NCI-H2196 (cell line): ENCODE data around the gene F12.
"Not testable (repeated sequence)": the region's sequence is repeated elsewhere in the genome, so short reads cannot be mapped to it uniquely, and the experiment has no call there.

Experiments used
- DNase-seq: peaks from one replicate; lab custom pipeline; 2025; ENCODE audit not compliant: unreplicated experiment; lab: John Stamatoyannopoulos, UW

F12 gene

DNA sequence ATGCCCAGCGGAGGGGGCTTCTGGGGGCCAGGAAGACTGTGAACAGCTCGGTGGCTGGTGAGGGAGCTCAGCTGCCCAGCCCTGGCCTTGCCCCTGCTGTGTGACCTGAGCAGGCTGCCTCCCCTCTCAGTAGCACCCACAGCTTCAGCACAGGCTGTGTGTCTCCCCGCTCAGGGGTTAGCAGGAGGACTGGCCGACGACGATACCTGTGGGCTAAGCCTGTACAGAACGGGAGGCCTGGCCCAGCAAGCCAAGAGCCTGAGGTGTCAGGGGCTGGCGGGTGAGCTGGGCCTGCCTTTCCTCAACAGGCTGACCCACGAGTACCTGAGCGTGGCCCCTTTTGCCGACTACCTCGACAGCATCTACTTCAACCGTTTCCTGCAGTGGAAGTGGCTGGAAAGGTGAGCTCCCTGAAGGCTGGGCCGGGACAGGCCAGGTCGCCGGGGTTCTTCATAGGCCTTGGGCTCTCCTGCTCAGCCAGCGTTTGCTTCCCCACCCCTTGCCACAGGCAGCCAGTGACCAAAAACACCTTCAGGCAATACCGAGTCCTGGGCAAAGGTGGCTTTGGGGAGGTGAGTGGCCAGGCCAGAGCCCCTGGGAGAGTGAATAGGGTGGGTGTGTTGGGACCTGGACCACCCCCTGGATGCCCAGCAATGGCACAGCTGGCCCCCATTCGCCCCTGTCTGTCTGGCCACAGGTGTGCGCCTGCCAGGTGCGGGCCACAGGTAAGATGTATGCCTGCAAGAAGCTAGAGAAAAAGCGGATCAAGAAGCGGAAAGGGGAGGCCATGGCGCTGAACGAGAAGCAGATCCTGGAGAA, 23.7 kb upstream of the F12 start:
- DNase-seq: no peak

DNA sequence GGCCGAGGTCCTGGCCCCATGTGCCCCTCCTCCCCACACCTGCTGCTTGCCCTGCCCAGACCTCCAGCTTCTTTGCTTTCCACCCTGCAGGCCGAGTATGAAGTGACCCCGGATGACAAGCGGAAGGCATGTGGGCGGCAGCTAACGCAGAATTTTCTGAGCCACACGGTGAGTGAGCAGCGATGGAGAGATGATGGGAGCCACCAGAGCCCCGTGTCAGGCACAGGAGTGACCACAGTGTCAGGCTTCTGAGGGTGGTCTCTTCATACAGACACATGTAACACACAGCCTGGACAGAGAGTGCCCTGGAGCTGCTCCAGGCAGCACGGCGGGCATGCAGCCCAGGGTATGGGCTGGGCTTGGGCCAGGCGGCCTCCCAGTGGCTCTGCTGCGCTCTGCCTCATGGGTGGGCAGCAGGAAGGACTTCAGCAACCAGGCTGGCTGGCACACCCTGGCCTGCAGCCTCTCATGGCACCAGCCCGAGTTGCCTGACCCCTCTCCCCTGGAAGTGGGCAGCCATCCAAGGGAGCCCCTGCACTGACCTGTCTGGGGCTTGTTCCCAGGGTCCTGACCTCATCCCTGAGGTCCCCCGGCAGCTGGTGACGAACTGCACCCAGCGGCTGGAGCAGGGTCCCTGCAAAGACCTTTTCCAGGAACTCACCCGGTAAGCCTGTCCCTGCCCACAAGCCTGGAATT, 22.9 kb upstream of the F12 start:
- DNase-seq: no peak

DNA sequence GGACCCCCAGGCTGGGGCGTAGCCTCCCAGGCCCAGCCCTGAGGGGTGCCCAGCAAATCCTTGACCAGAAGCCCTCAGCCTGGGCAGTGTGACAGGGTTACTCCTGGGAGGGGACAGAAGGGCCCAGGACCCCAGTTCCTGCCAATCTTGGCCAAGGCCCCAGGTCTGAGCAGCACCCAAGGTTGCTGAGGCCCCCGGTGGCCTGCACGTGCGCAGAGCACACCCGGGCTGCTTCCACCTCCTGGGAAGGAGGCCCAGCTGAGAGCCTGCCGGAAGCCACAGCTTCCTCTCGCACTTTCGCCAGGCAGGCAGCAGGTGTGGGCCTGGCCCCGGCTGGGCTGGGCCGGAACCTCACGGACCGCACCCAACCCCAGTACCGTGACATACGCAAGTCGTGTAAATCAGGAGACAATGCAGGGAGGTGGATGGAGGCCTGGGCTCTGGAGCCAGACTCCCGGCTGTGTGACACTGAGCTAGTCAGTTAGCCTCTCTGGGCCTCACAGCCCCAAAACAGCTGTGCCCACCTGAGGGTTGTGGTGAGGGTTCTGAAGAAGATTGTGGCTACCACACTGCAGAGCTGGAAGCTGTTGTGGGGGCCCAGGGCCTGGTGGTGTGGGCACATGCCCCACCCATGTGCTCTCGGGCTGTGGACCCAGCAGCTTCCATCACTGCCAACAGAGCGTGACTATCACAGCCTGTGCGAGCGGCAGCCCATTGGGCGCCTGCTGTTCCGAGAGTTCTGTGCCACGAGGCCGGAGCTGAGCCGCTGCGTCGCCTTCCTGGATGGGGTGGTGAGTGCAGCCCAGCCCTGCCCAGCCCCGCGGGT, 22.2 kb upstream of the F12 start:
- DNase-seq: no peak

DNA sequence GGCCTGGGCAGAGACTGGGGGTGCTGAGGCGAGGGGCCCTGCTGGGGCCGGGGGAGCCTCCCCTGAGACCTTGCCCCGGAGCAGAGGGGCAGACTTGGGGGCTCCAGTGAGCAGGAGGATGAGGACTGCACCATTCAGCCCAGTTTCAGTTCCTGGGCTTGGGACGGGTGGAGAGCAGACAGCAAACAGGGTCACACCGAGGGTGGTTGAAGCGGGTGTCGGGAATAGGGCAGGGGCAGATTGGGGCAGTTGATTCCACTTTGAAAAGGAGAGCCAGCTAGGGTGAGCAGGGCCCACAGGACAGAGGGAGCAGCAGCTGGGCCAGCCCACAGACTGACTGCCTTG, 21.6 kb upstream of the F12 start:
- no peak for DNase-seq

DNA sequence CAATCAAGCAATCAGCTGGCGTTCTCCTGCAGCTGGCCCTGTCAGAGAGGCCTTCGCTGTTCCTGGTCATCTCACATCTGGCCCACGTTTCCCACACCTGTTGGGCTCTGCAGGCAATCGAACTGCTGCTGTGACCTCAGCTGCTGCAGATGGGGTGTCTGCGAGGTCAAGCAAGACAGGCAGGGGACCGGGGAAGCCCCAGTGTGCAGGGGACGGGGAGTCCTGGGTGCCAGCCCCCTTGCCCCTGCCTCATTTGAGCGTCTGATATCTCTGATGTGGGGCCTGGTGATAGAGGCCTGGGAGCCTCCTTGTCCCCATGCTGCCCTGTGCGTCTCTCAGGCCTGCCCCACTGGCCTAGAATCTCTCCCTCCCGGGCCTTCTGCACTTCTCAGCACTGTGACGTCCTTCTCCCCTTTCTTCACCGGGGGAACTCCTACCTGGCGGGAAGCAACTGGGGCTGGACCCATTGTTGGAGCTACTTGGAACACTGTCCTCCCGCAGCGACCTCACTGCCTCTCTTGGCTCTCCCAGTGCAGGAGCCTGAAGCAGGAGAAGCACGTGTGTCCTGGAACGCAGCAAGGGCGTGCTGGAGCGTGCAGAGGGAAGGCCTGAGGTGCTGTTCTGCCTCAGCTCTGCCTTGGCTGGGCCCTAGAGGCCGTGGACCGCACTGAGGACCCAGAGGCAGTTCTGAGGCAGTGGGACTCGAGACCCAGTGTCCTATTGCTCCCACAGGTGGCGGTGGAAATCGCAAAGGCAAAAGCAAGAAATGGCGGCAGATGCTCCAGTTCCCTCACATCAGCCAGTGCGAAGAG, 21.0 kb upstream of the F12 start:
- no peak for DNase-seq

DNA sequence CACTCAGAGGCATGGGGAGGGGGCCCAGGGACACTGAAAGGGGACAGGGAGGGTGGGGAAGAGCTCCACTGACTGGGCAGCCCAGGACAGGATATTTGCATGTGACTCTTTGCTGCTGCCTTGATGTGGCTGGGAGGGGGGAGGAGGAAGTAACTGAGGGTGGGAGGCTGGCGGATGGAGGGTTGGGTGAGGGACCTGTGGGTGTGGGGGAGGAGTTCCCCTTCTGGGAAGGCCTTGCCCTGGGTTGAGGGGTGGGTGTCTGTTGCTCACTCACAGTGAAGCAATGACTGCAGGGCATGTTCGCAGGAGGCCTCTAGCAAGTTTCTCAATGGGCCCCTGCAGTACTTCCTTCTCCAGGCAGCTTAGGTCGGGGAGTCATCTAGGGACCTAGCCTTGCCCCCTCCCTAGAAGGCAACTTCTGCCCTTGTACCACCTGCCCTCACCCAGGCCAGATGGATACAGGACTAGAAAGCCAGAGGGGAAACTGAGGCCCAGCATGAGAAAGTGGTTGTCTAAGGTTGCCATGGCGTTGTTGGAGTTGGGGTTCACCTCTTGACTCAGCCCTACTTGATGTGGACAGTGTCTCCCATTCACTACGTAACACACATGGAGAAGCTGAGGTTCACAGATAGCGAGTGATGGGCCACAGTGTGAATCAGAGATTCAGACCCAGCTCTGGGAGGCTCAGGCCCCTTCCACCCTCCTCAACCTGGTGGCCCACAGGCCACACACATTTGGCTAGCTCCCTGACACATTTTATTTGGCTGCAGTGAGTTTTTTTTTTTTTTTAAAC, 20.1 kb upstream of the F12 start:
- no peak for DNase-seq

DNA sequence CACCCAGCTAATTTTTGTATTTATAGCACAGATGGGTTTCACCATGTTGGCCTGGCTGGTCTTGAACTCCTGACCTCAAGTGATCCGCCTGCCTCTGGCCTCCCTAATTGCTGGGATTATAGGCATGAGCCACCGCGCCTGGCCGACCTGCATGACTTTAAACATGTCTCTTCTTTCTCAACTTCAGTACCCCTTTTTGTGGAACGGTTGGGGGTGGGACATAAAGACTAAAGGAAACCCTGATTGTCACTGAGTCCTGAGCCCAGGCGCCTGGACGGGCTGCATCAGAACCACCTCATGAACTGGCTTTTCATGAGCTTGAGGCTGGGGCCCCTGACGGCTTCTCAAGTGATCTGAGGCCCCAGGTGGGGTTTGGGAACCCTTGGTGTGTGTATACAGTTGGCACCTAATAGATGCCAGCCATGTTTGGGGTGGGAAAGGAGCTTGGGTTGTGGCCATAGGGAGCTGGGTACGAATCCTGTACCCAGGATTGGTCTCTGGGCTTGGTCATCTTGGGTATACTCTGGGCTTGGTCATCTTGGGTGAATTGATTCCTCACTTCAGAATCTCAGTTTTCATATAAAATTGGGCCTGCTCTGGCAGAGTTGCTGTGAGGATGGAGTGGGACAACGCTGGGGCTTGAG, 19.3 kb upstream of the F12 start:
- no peak for DNase-seq

DNA sequence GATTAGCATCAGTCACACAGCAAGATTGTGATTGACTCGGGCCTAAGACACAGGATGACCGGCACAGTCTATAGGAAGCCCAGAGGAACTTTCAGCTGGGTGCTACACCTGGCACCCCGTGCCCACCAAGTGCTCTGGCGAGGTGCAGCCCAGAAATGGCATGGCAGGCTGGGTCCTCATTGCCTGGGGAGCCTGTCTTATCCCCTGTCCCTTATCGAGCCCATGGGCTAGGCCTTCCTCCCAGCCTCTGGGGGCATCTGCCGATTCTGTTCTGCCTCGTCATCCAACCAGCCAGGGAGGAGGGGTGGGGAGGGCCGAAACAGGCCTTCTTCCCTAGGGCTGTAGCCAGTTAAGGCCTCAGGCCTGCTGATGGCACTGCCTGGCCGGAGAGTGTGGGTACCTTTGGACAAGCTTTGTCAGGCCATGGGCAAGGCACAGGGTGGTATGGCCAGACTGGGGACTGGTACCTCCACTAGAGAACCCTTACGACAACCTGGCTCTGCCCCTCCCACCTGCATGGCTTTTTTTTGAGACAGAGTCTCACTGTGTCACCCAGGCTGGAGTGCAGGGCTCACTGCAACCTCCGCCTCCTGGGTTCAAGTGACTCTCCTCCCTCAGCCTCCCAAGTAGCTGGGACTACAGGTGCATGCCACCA, 18.7 kb upstream of the F12 start:
- no peak for DNase-seq

DNA sequence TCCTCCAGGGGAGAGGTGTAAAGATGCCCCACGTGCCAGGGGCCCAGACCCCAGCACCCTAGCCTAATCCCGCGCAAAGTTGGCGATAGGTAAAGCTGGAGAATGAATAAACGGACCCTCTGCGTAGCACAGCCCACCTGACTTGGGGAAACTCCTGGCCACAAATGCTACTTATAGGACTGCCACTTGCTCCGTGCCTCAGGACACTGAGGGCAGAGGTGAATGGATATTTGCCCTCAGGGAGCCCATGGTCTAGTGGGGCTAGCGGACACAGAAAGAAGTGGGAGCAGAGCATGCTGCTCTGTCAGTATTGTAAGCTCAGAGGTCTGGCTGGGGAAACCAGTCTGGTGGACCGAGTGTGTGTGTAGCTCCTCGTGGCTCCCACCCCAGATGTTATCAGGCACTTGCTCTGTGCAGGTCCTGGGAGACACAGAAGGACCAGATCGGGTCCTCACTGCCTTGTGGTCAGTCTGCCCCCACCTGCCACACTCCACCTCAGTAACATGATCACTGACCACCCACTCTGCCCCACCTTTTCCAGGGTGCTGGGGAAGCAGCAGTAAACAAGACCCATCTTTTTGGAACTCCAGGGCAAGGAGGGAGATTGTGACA, 18.0 kb upstream of the F12 start:
- no peak for DNase-seq

DNA sequence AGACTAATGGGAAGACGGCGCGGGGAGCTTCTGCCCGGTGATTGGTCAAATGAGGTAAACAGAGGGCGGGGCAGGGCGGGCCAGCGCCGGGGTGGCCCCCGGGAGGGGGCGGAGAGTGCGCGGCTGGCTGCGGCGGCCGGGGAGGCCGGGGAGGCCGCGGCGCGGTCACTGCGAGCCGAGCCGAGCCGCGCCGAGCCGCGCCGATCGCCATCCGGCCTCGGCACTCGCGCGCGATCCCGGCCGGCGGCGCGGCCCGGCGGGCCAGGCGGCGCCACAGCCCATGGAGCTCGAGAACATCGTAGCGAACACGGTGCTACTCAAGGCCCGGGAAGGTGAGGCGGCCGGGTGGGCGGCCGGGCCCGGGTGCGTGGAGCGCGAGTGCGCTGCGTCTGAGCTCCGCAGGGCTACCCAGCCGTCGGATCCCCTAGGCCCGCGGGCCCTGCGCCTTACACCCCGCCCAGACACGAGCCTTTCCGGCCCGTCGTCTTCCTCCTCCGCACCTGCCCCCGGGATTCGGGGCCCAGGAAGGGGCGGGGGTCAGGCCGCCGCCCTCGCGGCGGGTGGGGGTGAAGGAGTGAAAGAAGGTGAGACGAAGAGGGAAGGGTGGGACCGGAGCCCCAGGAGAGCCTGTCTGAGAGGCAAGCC, 17.3 kb upstream of the F12 start, which contains the start of gene GRK6:
GRK6 (plus strand) TSS at position 111 of the 645 bp plus-strand sequence; CDS start at position 281, 170 bp downstream.
- DNase-seq: peak; percentile 40

DNA sequence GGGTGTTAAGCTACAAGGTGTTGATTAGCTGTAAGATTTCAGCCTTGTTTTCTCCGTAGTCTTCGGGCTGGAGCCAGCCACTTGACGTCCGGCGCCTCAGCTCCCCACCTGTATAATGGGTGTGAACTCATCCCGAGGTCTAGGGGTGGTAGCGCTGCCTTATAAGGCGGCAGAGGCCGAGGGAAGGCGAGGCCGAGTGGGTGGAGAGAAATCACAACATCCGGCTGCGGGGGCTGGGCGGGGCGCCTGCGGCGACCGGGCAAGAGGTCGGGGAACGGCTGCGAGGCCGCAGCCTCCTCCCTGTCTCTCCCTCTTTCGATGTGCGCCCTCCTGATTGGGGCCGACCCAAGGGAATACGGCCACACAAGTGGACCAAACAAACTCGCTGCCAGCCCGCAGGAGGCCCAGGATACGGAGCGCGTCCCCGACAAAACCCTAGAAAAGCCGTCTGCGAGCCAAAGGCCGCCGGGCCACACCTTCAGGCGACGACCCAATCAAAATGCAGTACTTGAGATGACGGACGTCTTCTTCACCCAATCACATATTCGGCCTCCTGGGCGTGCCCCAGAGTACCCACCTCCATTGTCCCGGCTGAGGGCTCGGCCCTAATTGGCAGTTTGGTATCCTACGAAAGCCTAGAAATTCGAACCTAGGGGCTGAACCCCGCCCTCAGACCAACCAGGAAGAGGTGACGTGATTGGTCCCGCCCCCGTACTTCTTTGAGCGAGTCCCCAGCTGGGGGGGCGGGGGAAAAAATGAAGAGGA, 16.6 kb upstream of the F12 start:
- peak; percentile 100 for DNase-seq

DNA sequence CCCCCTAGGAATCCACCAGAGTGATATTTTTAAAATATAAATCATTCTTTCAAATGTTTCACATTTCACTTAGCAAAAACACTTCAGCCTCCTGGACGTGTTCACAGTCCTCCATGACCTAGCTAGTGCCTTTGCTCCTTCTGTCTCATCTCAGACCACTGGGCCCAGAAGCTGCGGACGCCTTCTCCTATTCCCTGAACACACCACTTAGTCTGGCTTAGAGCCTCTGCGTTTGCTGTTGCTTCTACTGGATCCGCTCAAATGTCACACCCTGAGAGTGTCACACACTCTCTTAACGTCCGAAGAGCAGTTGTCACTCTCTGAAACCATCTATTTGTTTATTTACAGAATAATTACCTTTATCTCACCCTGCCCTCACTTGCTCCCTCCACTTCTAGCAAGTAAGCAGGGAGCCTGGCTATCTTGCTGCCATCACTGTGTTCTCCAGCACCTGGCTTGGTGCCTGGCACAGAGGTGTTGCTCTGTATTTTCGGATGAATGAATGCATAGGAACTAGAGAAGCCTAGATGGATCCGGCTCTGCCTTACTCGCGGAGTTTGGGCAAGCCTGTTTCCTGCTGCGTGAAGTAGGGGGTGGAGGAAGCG, 15.9 kb upstream of the F12 start:
- DNase-seq: no peak

DNA sequence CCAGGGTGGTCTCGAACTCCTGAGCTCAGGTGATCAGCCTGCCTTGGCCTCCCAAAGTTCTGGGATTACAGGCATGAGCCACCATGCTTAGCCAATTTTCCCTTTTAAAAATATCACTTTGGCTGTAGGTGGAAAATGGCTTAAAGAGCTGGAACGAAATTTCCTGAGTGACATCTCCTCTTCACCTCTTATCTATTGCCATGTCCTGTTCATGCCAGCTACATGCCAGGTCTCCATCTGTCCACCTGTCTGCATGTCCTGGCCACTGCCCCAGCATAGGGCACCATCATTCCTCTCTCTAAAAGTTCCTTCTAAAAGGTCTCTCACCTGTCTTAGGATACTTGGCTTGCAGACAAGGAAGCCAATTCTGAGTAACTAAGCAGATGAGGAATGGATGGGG, 14.3 kb upstream of the F12 start:
- DNase-seq: no peak

DNA sequence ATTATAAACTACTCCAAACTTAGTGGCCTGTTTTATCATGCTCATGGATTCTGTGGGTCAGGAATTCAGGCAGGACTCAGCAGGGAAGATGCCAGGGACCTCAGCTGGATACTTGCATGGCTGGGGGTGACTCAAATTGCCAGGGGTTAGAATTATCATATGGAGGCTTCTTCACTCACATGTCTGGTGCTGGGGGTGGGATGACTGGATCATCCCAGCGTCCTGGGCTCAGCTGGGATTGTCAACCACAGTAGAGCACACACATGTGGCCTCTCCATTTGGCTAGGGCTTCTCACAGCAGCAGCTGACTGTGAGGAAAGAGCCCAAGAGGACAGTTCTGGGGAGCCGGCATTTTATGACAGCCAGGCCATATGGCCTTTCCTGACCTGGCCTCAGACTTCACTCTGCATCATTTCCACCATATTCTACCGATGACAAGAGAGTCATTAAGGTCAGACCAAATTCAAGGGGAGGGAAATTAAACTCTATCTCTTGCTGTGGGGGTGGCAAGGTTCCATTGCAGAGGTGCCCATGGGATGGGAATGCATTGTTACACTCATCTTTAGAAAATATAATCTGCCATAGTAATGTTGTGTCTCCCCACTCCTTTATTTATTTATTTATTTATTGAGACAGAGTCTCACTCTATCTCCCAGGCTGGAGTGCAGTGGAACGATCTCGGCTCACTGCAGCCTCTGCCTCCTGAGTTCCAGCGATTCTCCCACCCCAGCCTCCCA, 11.9 kb upstream of the F12 start:
- no peak for DNase-seq

DNA sequence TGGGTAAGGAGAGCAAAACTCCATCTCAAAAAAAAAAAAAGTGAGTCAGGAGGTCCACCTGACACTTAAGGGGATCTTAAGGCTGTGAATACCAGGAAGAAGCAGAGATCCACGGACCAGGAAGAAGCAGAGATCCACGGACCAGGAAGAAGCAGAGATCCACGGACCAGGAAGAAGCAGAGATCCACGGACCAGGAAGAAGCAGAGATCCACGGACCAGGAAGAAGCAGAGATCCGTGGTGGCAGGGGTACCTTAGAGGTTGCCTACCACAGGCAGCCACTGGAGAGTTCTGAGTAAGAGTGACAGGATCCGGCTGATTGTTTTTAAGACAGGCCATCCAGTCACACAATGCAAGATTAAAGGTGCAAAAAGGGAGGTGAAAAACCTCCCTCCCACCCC, 11.1 kb upstream of the F12 start:
- DNase-seq: not testable (repeated sequence)

DNA sequence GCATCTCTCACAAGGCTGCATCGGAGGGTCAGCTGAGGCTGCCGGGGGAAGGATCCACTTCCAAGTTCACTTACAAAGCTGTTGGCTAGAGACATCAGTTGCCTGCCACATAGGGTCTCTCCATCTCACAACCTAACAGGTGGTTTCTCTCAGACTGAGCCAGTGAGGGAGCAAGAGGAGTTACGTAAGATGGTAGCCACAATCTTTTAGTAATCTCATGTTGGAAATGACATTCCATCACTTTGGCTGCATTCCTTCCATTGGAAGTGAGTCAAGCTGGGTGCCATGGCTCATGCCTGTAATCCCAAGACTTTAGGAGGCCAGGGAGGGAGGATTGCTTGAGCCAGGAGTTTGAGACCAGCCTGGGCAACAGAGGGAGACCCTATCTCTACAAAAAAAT, 9.7 kb upstream of the F12 start:
- no peak for DNase-seq
